ENCODE data around the gene OVCA2.

OVCA2 gene

DNA sequence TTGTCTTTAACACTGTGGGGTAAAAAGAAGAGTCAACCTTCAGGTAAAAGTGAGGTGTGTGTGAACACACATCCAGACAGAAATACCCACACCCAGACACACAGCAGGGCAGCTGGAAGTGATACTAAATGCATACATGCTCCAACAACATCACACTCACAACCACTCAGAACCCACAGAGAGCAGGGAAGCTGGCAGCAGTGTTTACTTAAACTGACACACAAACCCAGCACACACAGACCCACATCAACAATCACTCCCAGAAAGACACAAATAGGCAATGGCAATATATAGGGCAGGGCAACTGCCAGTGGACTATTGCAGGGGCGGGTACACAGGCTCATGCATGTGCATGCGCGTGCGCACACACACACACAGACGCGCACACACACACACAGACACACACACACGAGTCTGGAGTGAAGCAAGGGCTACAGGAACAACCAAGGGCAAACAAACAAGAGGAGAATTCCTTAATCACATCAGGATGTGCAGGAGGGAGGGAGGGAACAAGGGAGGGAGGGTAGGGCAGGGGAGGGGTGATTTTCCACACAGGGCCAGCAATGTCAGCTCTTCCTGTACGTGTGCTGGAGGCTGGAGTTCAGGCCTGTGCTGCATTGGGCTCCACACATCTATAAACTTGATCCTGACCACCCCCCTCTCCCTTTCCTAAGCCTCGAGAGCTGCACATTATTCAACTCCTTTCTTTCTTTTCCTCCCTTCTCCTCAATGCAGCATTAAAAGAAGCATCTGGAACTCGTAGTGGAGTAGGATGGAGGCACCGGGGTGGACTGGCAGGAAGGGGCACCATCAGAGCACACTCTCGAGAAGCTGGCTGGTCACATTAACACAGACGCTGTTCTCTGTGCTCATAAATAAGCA, 43.2 kb downstream of the OVCA2 start:
- DNase-seq (ENCODE audit: low read depth in 1 of 2, low spot score in 1 of 2): no peak

DNA sequence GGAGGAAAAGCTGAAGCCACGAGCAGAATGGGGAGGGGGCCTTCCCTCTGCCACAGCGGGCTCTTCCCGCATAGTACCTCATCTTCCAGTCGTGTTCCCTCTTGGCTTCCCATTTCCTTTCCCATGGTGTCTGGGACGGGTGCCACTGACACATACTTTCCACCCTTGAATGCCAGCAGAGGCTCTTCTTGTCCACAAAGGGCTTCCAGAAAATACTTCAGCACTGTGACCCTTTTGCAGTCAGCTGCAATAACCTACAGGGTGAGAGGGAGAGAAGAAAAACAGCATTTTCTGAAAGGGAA, 43.8 kb downstream of the OVCA2 start:
- no peak for DNase-seq (ENCODE audit: low read depth in 1 of 2, low spot score in 1 of 2)

DNA sequence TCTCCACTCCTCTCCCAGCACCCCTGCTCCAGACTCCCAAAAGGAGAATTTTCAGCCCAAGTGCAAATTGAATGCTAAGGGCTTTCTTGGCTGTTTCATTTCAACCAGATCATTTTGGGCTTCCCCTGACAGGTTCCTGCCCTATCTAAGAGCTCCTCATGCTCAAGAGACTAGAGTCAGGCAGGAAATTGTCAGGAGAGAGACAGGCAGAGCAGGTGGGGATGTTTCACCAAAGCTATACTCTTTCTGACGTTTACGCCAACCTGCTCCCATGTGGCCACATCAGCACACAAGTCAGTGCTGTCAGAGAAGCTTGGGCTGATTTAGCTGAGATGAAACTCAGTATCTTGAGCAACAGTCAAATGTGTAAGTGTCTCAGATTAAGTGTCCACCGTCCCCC, 44.5 kb downstream of the OVCA2 start:
- no peak for DNase-seq (ENCODE audit: low read depth in 1 of 2, low spot score in 1 of 2)

DNA sequence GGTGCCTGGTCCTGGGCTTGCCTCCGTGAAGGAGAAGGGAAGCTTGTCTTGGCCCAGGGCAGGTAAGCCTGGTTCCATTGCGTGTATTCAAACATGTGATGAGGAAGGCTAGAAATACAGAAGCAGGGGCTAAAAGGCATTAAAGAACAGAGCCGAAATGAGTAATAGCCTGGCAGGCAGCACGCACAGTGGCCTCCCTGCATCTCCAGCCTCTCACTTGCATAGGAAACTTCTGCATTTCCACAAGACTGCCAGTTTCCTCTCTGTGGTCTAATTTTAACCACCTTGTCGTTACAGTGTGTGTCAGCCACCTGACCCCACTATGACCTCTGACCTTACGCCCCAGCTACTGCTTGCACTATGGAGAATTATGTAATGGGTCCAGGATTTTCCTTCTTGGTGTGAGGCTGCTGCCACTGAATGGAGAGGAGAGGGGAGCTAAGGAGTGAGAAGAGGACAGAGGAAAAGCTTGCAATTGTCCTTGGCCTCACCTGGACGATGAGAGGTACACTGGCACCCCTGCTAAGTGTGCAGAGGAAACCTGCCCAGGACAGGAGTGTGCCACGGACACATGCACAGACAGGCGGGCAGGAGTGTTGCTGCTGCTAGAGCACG, 45.9 kb downstream of the OVCA2 start:
- peak in 1 of 2 donors; percentile 62 for DNase-seq (ENCODE audit: low read depth in 1 of 2, low spot score in 1 of 2)

DNA sequence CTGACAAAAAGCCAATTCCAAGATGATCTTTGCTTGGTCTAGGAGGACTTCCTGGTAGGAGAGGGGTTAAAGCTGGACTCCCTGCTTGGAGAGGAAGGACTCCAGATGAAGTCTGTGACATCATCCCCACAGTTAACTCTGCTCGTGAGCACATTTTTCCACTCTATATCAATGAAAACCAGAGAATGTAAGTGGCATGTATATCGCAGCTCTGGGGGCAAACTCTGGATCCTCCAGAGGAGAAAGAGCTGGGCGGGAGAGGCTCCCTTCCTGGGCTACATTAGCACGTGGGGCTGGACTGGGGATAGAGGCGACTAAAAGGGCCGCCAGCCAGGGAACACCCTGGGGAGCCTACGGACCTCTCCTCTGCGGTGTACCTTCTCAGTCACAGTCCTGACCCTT, 47.2 kb downstream of the OVCA2 start:
- no peak for DNase-seq (ENCODE audit: low read depth in 1 of 2, low spot score in 1 of 2)

DNA sequence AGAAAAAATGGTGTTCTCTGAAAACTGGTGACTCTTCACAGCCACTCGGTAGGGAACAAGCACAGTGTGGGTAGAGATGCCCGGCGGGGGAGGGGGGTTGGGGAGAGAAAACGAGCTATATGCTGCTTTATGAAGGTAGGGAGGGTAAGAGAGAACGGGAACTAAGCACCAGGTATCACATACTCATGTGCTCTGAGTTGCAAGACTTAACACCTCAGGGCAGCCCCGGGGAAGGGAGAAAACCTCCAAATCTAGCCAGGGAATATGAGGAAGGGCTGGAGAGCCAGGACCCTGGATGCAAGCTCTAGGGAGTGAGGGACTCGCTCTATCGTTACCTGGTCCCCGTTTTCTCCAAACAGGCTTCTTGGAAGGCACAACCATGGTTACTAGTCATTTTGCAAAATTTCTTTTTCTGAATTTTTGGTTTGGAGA, 48.4 kb downstream of the OVCA2 start:
- no peak for DNase-seq (ENCODE audit: low read depth in 1 of 2, low spot score in 1 of 2)

DNA sequence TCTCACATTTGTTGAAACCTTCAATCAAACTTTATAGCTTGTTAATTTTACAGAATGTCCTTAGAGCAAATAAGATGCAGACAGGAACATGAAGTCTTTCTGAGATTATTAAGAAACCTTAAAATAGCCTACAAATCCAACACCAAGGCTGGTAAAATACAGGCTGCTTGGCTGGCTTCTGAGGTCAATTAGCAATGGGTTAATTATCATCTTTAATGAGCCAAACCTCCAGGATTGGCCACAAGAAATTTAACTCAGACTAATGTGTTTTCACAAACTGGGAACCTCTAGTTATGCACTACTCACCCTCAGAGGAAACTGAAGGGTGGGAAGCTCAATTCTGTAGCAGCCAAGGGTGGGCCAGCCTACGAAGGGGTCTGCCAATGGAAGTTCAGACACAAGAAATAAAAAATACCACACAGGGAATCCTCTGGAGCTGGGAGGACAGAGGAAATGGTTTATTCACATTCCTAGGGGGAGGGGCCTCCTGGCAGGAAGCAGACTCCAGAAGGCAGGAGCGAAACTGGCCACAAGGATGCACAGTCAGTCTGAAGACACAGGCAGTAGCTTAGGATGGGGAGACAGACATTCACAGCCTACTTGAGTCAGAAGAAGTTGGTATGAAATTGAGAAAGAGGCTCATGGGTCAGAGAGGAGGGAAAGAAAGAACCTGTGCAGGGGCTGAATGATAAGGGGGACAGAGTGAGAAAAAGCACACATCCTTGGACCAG, 49.1 kb downstream of the OVCA2 start:
- DNase-seq (ENCODE audit: low read depth in 1 of 2, low spot score in 1 of 2): no peak

DNA sequence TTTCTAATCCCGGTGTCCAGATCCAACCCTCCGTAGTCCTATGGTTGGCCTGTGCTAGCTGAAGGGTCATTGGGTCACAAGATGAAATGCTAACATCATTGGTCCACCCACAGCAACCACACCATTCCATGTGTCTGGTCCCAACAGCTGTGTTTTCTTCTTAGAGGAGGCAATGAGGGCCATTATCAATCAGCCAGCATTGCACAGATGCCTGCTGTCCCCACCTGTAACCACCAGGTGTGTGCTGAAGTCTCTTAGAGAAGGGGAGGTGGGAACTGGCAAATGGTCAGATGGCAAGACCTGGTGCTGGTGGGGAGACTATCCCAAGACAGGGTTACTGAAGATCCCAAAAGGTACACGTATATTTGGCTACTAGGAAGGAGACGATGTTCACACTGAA, 50.4 kb downstream of the OVCA2 start:
- DNase-seq (ENCODE audit: low read depth in 1 of 2, low spot score in 1 of 2): no peak

Data from activated CD4-positive, alpha-beta T cell treated with anti-CD3 and anti-CD28 coated beads, Interleukin-2, amount 50 U/mL, for 24 hours (primary cell).